Measurements from ENCODE around the gene KCNAB2.

The KCNAB2 gene

GRCh38 chr1:6134206-6134605 lies 88.5 kb downstream of the KCNAB2 start:
- H3K27me3 ChIP-seq (ENCODE audit: insufficient read depth, low read depth), result peaks cover 97% of the 10 kb centered on the region
- no peaks in the 10 kb centered on the region for H3K36me3 ChIP-seq (ENCODE audit: insufficient read depth)
- no peaks in the 10 kb centered on the region for H3K4me1 ChIP-seq (ENCODE audit: low read depth, poor library complexity, severe bottlenecking)
- no peak for TF ChIP-seq CTCF (conservative IDR thresholded peaks at IDR 0.05; ENCODE audit: low read depth, low read length)
- no peak overlapping the region for H3K4me2 ChIP-seq
- H3K4me3 ChIP-seq (IDR thresholded peaks at IDR 0.05; ENCODE audit: insufficient read depth, low read depth, low read length), result no peak overlapping the region
- no peaks in the 10 kb centered on the region for H4K20me1 ChIP-seq (ENCODE audit: insufficient read depth)
- H3K79me2 ChIP-seq (ENCODE audit: insufficient read depth, low read depth), result no peaks in the 10 kb centered on the region
- H2AFZ ChIP-seq (ENCODE audit: low read depth), result no peak overlapping the region
- H3K9ac ChIP-seq, result no peak overlapping the region
- no peak overlapping the region for H3K27ac ChIP-seq

GRCh38 chr1:6134741-6135510 lies 89.2 kb downstream of the KCNAB2 start:
- Histone ChIP-seq H3K79me2 (ENCODE audit: insufficient read depth, low read depth) (no peaks in the 10 kb centered on the region), H3K36me3 (ENCODE audit: insufficient read depth) (no peaks in the 10 kb centered on the region), H3K27me3 (ENCODE audit: insufficient read depth, low read depth) (peaks cover 100% of the 10 kb centered on the region), H4K20me1 (ENCODE audit: insufficient read depth) (no peaks in the 10 kb centered on the region), H3K4me3 (IDR thresholded peaks at IDR 0.05; ENCODE audit: insufficient read depth, low read depth, low read length) (no peak overlapping the region), H3K4me2 (no peak overlapping the region), H2AFZ (ENCODE audit: low read depth) (no peak overlapping the region), H3K4me1 (ENCODE audit: low read depth, poor library complexity, severe bottlenecking) (no peaks in the 10 kb centered on the region), H3K9ac (no peak overlapping the region), H3K27ac (no peak overlapping the region)
- no peak for TF ChIP-seq CTCF (conservative IDR thresholded peaks at IDR 0.05; ENCODE audit: low read depth, low read length)

- no peaks in the 10 kb centered on the region for H3K36me3 ChIP-seq (ENCODE audit: insufficient read depth)
- no peak for TF ChIP-seq CTCF (conservative IDR thresholded peaks at IDR 0.05; ENCODE audit: low read depth, low read length)
- no peak overlapping the region for H3K9ac ChIP-seq
- H3K79me2 ChIP-seq (ENCODE audit: insufficient read depth, low read depth), result no peaks in the 10 kb centered on the region
- no peak overlapping the region for H3K4me3 ChIP-seq (IDR thresholded peaks at IDR 0.05; ENCODE audit: insufficient read depth, low read depth, low read length)
- no peak overlapping the region for H2AFZ ChIP-seq (ENCODE audit: low read depth)
- no peak overlapping the region for H3K27ac ChIP-seq
- H3K27me3 ChIP-seq (ENCODE audit: insufficient read depth, low read depth), result peaks cover 95% of the 10 kb centered on the region
- no peak overlapping the region for H3K4me2 ChIP-seq
- no peaks in the 10 kb centered on the region for H4K20me1 ChIP-seq (ENCODE audit: insufficient read depth)
- H3K4me1 ChIP-seq (ENCODE audit: low read depth, poor library complexity, severe bottlenecking), result no peaks in the 10 kb centered on the region
Measured at GRCh38 chr1:6136516-6137220, 91.0 kb downstream of the KCNAB2 start.

- no peak for TF ChIP-seq CTCF (conservative IDR thresholded peaks at IDR 0.05; ENCODE audit: low read depth, low read length)
- H3K27me3 ChIP-seq (ENCODE audit: insufficient read depth, low read depth), result peaks cover 95% of the 10 kb centered on the region
- H3K9ac ChIP-seq, result no peak overlapping the region
Measured at GRCh38 chr1:6137758-6138157, 92.1 kb downstream of the KCNAB2 start.

More at GRCh38 chr1:6137758-6138157, 92.1 kb downstream of the KCNAB2 start:
- no peak overlapping the region for H3K4me2 ChIP-seq
- no peak overlapping the region for H2AFZ ChIP-seq (ENCODE audit: low read depth)
- no peaks in the 10 kb centered on the region for H3K79me2 ChIP-seq (ENCODE audit: insufficient read depth, low read depth)
- H3K4me1 ChIP-seq (ENCODE audit: low read depth, poor library complexity, severe bottlenecking), result no peaks in the 10 kb centered on the region
- H3K36me3 ChIP-seq (ENCODE audit: insufficient read depth), result no peaks in the 10 kb centered on the region
- H3K4me3 ChIP-seq (IDR thresholded peaks at IDR 0.05; ENCODE audit: insufficient read depth, low read depth, low read length), result no peak overlapping the region
- no peaks in the 10 kb centered on the region for H4K20me1 ChIP-seq (ENCODE audit: insufficient read depth)
- H3K27ac ChIP-seq, result no peak overlapping the region

Measured in KMS-11 (cell line).